Esophagus squamous epithelium (tissue), 5 donors: ENCODE results near the gene LURAP1L. TPM values are rescaled to one million over a fixed set of nuclear protein-coding genes. Genes with fewer than 3 reads are reported as not detected.

Experiments used
- DNase-seq: peaks from one replicate; lab custom pipeline; 2025; lab: John Stamatoyannopoulos, UW
- H3K27ac ChIP-seq, 4 donors: fragments of 200-600 bp; sonication (generic); one replicate each; pipeline ENCODE4 v1.5.1; 2016 to 2019; ENCODE audit warnings: mild to moderate bottlenecking in 1 of 4
- H3K27me3 ChIP-seq, 4 donors: fragments of 200-600 bp; sonication (generic); 1 replicate in 3 of 4; 2 replicates in 1 of 4; pipeline versions ENCODE4 v1.5.1 to v1.6.0; 2017 to 2021; ENCODE audit warnings: antibody characterized with exemption in 1 of 4
- H3K36me3 ChIP-seq, 3 donors: fragments of 200-600 bp; sonication (generic); one replicate each; pipeline ENCODE4 v1.5.1; 2016 to 2019
- H3K4me1 ChIP-seq, 3 donors: fragments of 200-600 bp; sonication (generic); one replicate each; pipeline ENCODE4 v1.5.1; 2017 to 2019
- H3K4me3 ChIP-seq, 4 donors: fragments of 200-600 bp; sonication (generic); 1 replicate in 3 of 4; 2 replicates in 1 of 4; pipeline ENCODE4 v1.5.1; 2016 to 2019; ENCODE audit warnings: mild to moderate bottlenecking in 2 of 4, moderate library complexity in 1 of 4
- H3K9me3 ChIP-seq, 3 donors: fragments of 200-600 bp; sonication (generic); one replicate each; pipeline ENCODE4 v1.5.1; 2016 to 2019
- POLR2A ChIP-seq, 4 donors: fragments of 450-650 bp; IDR thresholded peaks; one replicate each; pipeline ENCODE4 v1.6.1; 2017; ENCODE audit warnings: antibody characterized with exemption in 4 of 4, mild to moderate bottlenecking in 4 of 4, moderate library complexity in 3 of 4
- WGBS, 2 donors: methylation state at CpG; one replicate each; pipeline ENCODE4 v1.1.5; 2018; 5-methylcytosine and 5-hydroxymethylcytosine counted together
- intact Hi-C: fragments of 100-400 bp; cut with DNase I; formaldehyde crosslinking; loops from one replicate; pipeline ENCODE4 v1.15.0; 2022
- total RNA-seq, 4 donors: library from RNA; depleted of rRNA; stranded (reverse); fragments of >200 nt; gene quantifications; one replicate each; pipeline ENCODE4 v1.1.0, GENCODE V29; 2016
- TF ChIP-seq, protein P1 (sequence below), 6 experiments: fragments of 450-650 bp in 4 of 6; fragments of 200-600 bp in 2 of 6; sonication (generic) in 2 of 6; IDR thresholded peaks; one replicate each; pipeline ENCODE4 v1.5.1; 2016 to 2019; ENCODE audit warnings: antibody characterized with exemption in 6 of 6, mild to moderate bottlenecking in 4 of 6, moderate library complexity in 4 of 6
- donor health status: DM: yes; HTN: yes; CAD: no.

Gene LURAP1L
- total RNA-seq, 4 donors from 2014 or later, result 0.75 to 8.0 (median 3.9) TPM

DNA sequence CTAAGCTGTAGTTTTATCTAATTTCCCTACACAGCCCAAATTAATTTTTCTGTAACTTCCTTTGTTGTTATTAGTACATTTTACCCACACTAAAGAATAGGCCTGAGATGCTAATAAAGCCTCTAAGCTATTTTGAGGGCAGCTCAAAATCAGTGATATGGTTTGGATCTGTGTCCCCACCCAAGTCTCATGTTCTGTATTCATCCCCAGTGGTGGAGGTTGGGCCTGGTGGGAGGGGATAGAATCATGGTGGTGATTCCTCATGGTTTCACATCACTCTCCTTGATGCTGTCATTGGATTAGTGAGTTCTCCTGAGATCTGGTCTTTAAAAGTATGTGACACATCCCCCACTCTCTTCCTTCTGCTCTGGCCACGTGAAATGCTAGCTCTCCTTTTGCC lies 27.3 kb downstream of the LURAP1L start:
- DNase-seq, result no peak
- H3K36me3 ChIP-seq, result no peaks in the 10 kb centered on the region
- no peak overlapping the region for H3K4me3 ChIP-seq
- WGBS, 2 donors, result 73% methylated on average over 1 of the region's 1 CpG; no CpG with 5 or more reads in 1 of the 2 donors
- no peaks in the 10 kb centered on the region for H3K4me1 ChIP-seq
- intact Hi-C loops, result no loop called here
- no peaks in the 10 kb centered on the region for H3K9me3 ChIP-seq
- H3K27me3 ChIP-seq, result no peaks in the 10 kb centered on the region
- TF ChIP-seq POLR2A (IDR thresholded peaks at IDR 0.05), result no peak
- TF ChIP-seq, protein P1, sequence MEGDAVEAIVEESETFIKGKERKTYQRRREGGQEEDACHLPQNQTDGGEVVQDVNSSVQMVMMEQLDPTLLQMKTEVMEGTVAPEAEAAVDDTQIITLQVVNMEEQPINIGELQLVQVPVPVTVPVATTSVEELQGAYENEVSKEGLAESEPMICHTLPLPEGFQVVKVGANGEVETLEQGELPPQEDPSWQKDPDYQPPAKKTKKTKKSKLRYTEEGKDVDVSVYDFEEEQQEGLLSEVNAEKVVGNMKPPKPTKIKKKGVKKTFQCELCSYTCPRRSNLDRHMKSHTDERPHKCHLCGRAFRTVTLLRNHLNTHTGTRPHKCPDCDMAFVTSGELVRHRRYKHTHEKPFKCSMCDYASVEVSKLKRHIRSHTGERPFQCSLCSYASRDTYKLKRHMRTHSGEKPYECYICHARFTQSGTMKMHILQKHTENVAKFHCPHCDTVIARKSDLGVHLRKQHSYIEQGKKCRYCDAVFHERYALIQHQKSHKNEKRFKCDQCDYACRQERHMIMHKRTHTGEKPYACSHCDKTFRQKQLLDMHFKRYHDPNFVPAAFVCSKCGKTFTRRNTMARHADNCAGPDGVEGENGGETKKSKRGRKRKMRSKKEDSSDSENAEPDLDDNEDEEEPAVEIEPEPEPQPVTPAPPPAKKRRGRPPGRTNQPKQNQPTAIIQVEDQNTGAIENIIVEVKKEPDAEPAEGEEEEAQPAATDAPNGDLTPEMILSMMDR (IDR thresholded peaks at IDR 0.05), result no peak
- H3K27ac ChIP-seq, result peak overlapping the region in 1 of 4 donors; percentile 38

DNA sequence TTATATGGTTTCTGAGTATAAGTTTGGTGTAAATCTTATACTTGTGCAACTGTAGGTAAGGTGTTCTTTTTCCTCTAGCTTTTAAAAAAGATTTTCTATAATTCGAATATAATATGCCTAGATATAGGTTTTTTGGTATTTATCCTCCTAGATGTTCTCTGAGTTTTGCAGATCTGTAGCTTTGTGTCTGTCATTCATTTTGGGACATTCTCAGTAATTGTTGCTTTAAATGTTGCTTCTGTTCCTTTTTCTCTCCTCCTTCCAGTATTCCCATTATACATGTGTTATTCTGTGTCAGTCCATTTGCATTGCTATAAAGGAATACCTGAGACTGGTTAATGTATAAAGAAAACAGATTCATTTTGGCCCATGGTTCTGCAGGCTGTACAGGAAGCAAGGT lies 33.7 kb downstream of the LURAP1L start:
- TF ChIP-seq, protein P1 (IDR thresholded peaks at IDR 0.05), result no peak
- Histone ChIP-seq H3K36me3 (no peaks in the 10 kb centered on the region), H3K4me3 (no peak overlapping the region), H3K9me3 (no peaks in the 10 kb centered on the region), H3K27me3 (no peaks in the 10 kb centered on the region), H3K4me1 (peaks cover 0 to 12% (median 5%) of the 10 kb centered on the region in 3 donors), H3K27ac (peak overlapping the region in 1 of 4 donors; percentile 55)
- 88 to 90% methylated on average over 1 of the region's 1 CpG for WGBS, 2 donors
- no peak for DNase-seq
- intact Hi-C loops, result no loop called here

DNA sequence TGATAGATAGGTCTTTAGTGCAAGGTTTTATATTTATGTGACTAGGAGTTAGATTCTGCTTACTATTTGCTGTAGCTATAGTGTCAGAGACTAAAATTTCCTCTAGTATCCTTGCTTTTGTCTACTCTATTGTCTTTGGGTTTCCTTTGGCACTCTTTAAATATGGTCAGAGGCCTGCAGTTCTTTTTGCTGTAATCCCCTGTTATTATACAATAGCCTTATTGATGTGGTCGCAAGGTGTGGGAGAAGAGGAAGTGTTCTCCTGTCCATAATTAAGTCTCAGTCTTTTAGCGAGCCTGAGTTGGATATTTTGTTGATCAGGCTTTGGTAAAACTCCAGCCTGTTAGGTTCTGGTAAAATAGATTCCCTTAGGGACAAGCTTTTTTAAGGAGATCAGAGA lies 34.9 kb downstream of the LURAP1L start:
- Histone ChIP-seq H3K9me3 (no peaks in the 10 kb centered on the region), H3K27ac (peak overlapping the region in 3 of 4 donors; percentile 23 to 55 (median 38)), H3K4me1 (peaks cover 0 to 23% (median 14%) of the 10 kb centered on the region in 3 donors), H3K27me3 (no peaks in the 10 kb centered on the region), H3K4me3 (no peak overlapping the region), H3K36me3 (no peaks in the 10 kb centered on the region)
- TF ChIP-seq, protein P1 (IDR thresholded peaks at IDR 0.05), result no peak
- intact Hi-C loops, result no loop called here
- no peak for DNase-seq
- 55 to 60% methylated on average over 2 of the region's 2 CpGs for WGBS, 2 donors

DNA sequence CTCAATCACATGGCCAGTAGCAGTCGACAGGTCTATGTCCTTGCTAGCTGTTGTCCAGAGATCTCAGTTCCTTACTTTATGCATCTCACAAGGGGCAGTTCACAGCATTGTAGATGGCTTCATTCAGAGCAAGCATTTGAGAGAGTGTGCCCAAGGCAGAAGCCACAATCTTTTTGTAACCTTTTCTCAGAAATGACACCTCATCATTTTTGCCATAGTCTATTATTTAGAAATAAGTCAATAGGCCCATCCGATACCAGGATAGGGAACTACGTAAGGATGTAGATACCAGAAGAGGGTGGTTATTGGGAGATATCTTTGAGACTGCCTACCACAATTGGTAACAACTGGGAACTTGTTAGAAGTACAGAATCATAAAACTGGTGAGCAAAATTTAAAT lies 37.1 kb downstream of the LURAP1L start:
- WGBS, 2 donors, result 91 to 92% methylated on average over 2 to 3 of the region's 3 CpGs
- H3K4me1 ChIP-seq, result peaks cover 0 to 28% (median 15%) of the 10 kb centered on the region in 3 donors
- no peak for TF ChIP-seq POLR2A (IDR thresholded peaks at IDR 0.05)
- TF ChIP-seq, protein P1 (IDR thresholded peaks at IDR 0.05), result no peak
- no peaks in the 10 kb centered on the region for H3K27me3 ChIP-seq
- DNase-seq, result no peak
- no peak overlapping the region for H3K4me3 ChIP-seq
- peak overlapping the region in 1 of 4 donors; percentile 7 for H3K27ac ChIP-seq
- intact Hi-C loops, result no loop called here
- no peaks in the 10 kb centered on the region for H3K9me3 ChIP-seq
- H3K36me3 ChIP-seq, result no peaks in the 10 kb centered on the region

DNA sequence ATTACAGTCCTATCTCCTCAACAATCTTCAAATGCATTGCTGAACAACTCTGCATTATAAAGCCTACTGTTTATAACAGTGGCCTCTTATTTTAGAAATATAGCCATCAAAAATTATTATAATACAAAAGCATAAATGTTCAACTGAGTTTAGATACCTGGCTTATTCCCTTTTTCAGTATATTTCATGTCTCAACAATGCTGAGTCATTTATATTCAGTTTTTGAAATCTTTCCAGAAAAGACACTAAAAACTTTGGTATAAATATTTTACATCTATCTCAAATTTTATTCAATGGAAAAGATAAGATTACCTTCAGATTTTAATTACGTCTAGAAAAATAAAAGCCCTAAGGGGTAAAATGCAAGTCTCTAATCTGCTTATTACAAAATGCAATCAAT lies 37.9 kb downstream of the LURAP1L start:
- Histone ChIP-seq H3K36me3 (no peaks in the 10 kb centered on the region), H3K27me3 (no peaks in the 10 kb centered on the region), H3K9me3 (no peaks in the 10 kb centered on the region), H3K4me3 (no peak overlapping the region), H3K27ac (no peak overlapping the region), H3K4me1 (peaks cover 0 to 34% (median 15%) of the 10 kb centered on the region in 3 donors)
- TF ChIP-seq, protein P1 (IDR thresholded peaks at IDR 0.05), result no peak
- no peak for TF ChIP-seq POLR2A (IDR thresholded peaks at IDR 0.05)
- no peak for DNase-seq
- intact Hi-C loops, result no loop called here
- 0 to 52% methylated on average over 1 of the region's 1 CpG for WGBS, 2 donors
